Epithelial cell of prostate (primary cell): Measurements from ENCODE around the gene CDC40.

ENCODE experiments used
- DNase-seq: peaks from one replicate; pipeline ENCODE4 v3.0.0-alpha.2; 2011; ENCODE audit warnings: low read depth, low spot score
- H3K27ac ChIP-seq: fragments of 450-650 bp; 2 replicates; pipeline ENCODE4 v1.5.1; 2017; ENCODE audit warnings: mild to moderate bottlenecking

CDC40 gene

DNA sequence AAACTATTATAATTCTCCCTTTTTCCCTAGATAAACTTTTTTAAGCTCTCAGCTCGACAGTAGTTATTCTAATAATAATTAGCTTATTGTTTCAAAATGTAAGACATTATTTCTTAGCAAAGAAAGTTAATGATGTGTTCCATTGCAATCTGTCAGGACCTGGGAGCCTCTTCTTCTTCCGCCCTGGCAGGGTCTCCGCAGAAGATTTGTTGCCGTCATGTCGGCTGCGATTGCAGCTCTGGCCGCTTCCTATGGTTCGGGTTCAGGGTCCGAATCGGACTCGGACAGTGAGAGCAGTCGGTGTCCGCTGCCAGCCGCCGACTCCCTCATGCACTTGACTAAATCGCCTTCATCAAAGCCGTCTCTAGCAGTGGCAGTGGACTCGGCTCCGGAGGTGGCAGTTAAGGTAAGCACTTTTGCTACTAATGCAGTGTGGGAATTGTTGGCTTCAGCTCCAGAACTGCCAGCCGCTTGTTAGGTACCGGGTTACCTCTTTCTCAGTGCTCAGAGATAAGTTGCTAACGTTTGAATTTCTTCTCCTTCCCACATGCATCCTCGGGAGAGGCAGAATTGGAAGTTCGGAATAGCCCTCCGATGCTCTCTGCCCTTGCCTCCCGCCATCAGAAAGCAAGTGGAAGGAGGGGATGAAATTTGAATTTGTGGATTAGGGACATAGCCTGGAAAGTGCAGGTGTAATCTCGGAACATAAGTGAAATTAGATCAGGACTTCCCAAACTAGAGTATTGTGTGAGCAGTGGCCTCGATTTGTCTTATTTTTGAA, at the start of gene CDC40:
TSS of gene CDC40 (plus strand) at position 200 of the 781 bp plus-strand sequence. CDS start at position 218, 18 bp downstream.
- DNase-seq = no peak
- H3K27ac ChIP-seq = peak within 1 kb of the TSS; percentile 59

DNA sequence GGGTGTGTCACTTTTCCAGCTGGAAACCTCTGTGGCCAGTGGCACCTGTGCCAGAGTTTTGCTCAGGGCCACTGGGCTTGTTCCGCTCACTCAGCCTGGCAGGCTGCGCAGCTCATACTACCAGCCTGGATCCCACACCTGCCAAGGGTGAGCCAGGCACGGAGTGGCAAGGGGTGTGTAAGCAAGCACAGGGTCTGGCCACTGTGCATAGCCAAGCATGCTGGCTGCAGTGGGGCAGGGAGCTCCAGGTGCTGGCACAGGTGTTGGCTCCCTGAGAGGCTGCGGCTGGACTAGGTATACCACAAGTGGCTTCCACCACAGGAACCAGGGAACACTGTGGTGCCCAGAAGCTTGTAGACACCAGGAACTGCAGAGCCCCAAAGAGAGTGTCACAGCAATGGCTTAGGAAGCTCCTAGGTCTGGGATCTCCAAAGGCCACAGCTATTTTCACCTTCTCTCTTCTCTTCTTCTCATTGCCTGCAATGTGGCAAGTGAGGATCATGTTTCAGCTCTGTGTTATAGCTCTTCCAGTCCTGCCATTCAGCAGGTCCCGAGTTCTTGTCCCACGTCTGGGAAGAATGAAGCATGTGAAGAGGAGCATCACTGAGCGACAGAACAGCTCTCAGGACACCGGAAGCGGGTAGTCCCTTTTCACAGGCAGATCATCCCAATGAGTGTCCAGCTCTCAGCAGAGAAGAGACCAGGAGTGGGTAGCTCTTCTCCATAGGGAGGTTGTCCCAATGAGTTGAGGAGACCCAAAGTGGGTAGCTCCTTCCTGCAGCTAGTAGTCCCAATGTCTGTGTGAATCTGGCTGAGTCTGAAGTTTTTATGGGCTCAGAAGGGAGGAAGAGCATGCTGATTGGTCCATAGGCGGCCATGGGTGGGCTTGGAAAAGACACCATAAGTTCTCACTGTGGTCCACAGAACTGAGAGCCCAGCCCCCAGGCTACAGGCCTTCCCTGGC, 42.0 kb upstream of the CDC40 start:
- no peak overlapping the region for H3K27ac ChIP-seq
- DNase-seq = no peak

DNA sequence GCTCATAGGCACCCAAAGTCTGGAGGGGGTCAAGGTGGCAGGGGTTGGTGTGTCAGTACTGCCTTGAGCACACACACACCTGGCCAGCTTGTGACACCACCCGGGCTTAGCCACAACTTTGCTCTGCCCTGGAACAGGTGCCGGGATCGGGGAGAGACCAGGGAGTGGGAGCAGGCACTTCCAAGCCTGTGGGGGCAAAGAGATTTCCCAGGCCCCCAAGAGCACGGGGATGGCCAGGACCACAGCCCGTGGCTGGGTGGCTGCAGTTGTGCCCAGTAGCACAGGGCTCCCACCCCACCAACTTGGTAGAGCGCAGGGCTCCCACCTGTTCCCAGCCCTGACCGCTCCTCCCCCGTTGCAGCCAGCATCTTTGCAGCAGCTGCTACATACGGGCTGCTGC, 41.2 kb upstream of the CDC40 start:
- no peak for DNase-seq
- H3K27ac ChIP-seq = no peak overlapping the region

DNA sequence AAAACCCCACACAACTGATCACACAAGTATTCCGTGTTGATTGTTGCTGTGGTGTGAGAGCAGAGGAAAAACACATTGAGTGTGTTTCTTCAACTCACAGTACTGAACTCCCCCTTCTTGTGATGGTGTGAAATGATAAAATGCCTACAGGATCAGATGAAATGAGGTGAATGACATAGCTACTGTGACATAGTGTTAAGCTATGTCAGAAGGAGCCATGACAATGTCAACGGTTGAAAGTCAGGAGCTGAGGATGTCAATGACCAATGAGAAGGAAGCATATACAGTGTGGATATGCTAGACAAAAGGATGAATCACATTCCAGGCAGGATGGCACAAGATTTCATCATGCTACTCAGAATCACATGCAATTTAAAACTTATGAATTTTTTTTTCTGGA, 39.6 kb upstream of the CDC40 start:
- DNase-seq = peak; percentile 64

DNA sequence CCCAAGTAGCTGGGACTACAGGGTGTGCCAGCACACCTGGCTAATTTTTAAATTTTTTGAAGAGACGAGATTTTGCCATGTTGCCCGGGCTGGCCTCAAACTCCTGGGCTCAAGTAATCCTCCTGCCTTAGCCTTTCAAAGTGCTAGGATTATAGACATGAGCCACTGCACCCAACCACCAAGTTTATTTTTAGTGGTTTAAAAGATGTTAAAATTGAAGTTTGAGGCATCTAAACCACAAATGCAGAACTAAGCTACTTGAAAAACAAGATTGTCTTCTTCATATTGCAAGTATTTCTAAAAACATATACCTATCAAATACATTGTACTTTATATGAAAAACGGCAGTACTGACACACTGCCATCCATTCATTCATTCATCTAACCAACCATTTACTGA, 32.4 kb upstream of the CDC40 start:
- no peak overlapping the region for H3K27ac ChIP-seq
- DNase-seq = no peak

More for the DNA sequence above, 39.6 kb upstream of the CDC40 start:
- peak overlapping the region; percentile 81 for H3K27ac ChIP-seq

DNA sequence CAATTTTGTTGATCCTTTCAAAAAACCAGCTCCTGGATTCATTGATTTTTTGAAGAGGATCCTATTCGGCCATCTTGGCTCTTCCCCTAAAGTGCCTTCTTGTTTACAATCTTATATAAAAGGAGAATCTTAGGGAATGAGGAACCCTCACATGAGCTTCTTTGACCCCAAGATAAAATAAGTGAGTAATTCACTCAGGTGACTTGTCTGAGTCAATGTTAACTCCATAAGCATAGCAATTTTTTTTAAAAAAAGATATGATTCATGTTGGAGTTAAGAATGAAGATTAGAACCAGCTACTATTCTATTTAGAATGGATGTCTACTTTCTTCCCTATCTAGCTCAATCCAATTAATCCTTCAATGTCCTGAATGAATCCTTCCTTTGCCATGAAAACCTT, 21.7 kb upstream of the CDC40 start:
- no peak overlapping the region for H3K27ac ChIP-seq
- no peak for DNase-seq

DNA sequence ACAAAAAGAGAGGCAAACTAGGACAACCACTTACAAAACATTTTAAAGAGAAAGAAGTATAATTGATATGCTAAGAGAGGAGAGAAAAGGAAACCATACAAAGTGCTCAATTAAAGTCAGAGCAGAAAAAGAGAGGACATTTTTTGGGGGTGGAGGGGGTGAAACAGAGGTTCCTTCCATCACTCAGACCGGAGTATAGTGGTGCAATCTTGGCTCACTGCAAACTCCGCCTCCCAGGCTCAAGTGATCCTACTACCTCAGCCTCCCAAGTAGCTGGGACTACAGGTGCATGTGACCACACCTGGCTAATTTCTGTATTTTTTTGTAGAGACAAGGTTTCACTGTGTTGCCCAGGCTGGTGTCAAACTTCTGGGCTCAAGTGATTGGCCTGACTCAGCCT, 10.1 kb upstream of the CDC40 start:
- no peak for DNase-seq
- H3K27ac ChIP-seq = no peak overlapping the region

DNA sequence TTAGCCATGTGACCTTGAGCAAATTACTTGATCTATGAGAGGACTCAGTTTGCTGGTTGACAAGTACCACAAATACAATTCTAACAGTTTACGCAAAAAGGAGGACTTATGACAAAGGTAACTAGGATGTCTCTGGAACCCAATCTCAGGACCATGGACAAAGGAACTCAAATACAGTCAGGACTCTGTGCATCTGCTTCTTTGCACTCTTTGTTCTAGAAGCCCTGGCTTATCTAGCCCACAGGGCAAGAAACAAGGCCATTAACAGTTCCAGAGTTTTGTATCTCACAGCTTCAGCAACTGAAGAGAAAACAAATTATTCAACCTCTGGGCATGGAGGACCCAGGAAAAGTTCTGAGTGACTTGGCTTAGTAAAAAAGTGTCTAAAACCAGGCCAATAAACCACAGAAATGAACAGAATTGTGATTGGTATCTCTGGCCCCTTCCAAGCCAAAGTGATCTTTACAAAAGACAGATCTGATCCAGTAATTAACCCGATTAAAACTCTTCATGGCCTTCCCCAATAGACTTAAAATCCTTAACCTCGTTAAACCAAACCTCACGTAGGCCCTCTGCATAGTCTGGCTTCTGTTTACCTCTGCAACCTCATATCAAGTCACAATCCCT, 6.6 kb upstream of the CDC40 start:
- no peak overlapping the region for H3K27ac ChIP-seq
- no peak for DNase-seq

DNA sequence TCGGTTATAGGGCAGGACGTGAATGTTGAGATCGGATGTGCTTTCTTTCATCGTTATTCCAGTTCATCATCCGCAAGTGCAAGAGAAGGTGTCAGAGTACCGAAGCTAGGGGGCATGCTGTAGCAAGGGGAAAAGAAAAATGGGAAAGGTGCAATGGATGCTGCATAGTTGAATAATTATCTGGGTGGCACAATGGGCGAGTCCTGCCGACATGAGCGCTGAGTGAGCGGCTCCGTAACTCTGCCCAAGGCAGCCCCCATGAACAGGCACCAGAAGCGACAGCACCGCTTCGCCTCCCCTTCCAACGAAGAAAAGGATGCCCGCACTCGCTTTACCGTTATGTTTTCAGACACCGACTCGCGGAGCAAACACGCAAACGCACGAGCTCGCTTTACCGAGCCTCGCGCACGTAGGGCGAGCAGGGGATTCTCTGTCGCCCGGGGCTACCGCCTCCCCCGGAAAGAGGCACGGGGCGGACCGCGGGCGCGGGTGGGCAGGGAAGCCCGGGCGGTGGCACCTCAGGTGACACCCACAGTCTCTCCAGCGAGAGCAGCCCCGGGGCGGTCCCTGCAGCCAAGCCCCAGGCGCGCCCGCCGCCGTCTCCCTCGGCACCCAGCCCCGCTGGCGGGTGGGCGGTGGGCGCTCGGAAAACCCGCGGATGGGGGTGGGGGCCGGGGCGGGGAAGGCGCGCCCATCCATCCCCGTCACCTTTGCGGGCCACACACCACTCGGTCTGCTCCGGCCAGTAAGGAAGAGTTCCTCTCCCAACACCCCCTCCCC, 1.4 kb upstream of the CDC40 start:
- peak; percentile 22 for DNase-seq
- peak overlapping the region; percentile 59 for H3K27ac ChIP-seq

DNA sequence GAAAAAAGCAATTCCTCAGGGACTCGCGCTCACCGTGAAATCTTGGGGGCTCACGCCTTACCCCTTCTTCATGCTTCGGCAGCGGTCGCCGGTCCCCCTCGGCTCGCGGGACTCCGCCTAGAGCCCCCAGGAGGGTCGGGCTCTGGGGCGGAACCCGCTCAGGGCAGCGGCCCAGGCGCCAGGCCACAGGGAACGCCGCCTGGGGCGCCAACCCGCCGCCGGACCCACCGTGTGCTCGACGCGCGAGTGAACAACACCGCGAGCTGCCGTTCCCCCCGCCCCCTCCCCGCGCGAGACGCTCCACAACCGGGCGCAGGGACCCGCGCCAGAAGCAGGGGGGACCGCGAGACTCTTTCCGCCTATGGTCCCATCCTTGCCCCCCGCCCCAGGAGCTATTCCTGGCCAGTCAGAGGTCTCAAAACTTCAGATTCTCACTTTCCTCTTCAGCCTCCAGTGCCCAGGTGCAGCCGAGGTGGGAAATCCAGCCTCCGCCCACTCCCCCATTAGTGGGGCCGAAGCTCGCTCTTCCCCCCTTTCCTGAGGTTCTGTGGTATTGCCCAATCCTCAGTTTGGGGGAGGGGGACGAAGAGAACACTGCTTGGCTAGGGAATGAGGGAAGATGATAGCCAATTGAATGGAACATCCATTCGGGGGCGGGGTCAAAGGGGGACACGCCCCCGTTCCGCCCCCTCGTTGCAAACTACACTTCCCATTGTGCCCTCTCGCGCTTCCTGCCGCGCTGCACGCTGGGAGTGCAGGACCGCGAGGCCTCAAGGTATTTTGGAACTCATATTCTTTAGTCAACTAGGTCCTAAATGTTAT, 610 bp upstream of the CDC40 start, which contains the start of gene WASF1:
TSS of gene WASF1 (minus strand) at position 265 of the 822 bp plus-strand sequence. CDS start 52,069 bp downstream, outside the sequence.
- H3K27ac ChIP-seq = peak within 1 kb of the TSS; percentile 59
- peak; percentile 89 for DNase-seq

DNA sequence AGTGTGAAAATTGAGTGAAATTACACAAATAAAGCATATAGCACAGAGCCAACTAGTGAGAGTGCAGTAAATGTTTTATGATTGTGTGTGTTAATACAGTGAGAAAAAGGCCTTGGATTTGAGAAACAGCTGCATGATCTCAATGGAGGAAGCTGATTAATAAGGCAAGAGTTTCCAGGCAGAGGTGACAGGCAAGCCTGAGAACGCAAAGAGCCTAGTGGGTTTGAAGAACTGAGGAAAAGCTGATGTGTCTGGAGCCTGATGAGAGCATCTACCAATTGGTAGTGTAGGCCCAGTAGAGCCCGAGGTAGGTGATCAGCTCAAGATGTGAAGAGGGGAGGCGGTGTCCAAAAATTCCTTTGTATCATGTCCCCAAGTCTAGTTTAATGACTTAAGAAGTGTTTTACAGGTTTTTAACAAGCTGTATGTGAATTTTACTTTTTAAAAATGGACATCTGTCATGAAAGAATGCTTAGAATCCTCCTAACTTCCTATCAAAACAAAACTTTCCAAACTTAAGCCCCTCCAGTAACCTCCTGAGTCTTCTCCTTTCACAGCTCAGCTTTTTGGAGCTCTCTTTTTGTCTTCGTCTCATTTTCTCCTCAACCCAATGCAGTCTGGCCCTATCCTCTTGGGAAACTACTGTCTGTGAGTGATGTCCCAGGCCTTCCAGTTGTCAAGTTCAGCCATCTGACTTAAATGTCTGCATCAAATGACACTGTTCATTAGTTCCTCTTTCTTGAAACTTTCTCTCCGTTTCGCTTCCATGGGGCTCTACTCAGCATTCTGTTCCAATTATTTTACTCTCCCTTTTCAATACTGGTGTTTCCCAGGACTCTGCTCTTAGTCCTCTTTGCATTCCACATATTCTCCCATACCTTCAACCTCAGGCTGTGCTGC, 1.2 kb downstream of the CDC40 start:
- DNase-seq = no peak

DNA sequence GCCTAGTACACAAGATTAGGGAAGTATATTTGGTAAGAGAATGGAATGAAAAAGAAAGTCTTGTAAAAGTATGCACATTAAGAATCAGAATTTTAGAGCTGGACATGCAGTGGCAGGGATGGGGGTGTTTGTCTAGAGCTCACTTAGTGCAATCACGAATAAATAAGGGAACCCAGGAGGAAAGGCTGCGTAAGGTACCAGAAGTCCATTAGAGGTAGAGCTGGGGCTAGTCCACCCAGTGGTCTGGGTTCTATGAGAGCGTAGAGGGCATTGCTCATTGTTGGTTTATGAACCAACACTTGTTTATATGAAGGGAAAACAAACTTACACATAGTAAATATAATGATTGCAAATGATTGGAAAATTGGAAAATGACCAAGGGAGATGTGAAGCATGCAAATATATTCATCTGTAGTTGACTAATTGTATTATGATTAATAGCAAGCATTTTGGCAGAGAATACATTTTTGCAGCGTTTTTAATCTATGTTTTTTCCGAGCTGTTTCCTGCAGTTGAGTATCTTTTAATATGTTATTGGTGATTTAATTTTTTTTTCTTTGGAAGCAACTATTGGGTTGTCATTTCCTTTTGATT, 3.2 kb downstream of the CDC40 start:
- H3K27ac ChIP-seq = no peak overlapping the region

More for the DNA sequence above, 1.2 kb downstream of the CDC40 start:
- H3K27ac ChIP-seq = peak overlapping the region; percentile 59

DNA sequence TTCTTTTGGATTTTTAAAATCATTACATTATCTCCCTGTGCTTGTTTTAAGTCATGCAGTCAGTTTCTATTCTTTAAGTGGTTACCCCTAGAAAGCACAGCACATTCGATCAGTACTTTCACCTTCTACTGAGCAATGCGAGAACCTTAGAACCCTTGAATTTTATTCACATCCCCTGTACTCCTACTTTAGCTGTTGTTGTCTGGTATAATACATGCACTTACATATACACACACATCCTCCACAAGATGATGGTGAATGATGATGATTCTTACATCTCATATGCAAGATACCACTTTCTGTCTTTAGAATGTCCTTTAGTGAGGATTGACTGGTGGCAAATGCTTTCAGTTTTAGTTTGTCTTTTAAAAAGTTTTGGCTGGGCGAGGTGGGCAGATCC, 5.7 kb downstream of the CDC40 start:
- no peak for DNase-seq
- no peak overlapping the region for H3K27ac ChIP-seq

More for the DNA sequence above, 3.2 kb downstream of the CDC40 start:
- DNase-seq = no peak

DNA sequence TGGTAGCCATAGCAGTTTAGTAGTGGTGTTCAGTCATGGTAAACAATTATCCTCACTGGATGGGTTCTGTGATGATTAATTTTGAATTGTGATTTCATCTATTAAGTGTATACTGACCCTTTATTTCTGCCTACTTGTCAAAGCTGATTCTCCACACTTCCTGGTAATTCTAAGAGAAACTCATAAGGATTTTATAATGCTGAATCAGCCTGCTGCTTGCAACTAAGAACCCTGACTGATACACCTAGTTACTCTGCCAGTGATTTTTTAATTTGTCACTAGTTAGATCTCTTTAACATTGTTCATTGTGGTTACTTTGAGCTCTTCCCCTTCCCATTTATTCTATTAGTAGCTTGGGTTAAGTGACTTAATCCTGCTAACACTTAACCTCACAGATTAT, 8.6 kb downstream of the CDC40 start:
- DNase-seq = peak; percentile 34
- no peak overlapping the region for H3K27ac ChIP-seq

DNA sequence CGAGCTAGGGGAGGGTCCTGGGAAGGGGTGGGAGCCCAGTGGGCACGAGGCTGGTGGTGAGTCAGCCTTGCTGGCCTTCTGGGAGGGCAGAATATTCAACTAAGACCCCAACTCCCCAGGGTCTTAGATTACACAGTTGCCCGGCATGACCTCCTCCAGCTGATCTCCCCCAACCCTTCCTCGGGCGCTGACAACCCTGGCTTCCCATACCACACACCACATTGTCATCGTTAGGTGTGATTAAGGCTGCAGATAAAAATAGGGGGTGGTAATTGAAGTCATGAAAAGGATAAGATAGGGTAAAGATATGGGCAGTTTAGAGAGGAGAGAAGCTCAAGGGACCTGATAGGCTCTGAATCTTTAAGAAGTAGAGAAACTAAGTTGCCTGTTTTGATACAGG, 10.5 kb downstream of the CDC40 start:
- DNase-seq = no peak

DNA sequence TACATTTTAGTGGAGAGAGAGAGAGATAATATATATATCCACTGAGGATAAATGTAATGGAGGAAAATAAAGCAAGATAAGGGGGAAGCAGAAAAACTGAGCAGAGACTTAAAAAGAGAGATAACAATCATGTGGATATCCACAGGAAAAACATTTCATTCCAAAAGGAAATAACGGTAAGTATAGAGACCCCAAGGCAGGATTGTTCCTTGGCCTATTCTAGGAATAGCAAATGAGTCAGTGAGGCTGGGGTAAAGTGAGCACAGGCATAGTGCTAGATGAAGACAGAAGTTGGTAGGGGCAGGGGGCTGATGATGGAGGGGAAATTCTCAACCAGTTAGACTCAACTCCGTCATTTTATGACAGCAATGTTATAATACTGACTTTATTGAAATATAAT, 11.2 kb downstream of the CDC40 start:
- no peak for DNase-seq
- no peak overlapping the region for H3K27ac ChIP-seq

More for the DNA sequence above, 10.5 kb downstream of the CDC40 start:
- H3K27ac ChIP-seq = no peak overlapping the region

DNA sequence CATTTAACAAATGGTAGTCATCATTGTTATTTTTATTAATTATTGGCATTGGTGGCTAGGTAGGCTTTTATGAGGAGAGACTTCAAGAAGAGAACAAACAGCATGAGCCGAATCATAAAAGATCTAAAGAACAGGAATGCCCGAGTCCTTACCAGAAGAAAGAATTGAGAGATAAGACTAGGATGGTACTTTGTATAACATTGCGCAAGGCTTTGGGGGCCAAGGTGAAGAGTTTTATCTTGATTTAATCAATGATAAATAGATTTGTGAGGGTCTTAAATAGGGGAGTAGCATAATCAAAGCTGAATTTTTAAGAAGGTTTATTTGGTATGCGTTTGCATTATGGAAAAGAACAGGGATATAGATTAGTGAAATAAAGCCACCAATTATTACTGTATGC, 15.4 kb downstream of the CDC40 start:
- no peak overlapping the region for H3K27ac ChIP-seq
- no peak for DNase-seq

DNA sequence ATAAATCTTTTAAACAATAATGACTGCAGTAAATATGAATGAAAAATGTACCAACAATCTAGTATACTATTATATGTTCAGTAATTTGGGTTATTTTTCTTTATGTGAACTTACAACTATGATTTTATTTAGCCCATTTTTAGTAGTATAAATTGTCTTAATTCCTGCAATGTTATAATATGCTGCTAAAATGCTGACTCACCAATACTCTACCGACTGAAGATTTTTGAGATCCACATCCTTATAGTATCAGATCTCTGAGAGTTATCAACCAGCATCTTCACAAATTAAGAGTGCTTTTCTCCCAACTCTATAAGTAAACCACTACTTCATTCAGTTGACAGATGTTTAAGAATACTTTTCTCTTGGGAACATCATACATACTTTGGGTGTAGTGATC, 16.6 kb downstream of the CDC40 start:
- H3K27ac ChIP-seq = no peak overlapping the region

More for the DNA sequence above, 16.6 kb downstream of the CDC40 start:
- no peak for DNase-seq
